Activated CD8-positive, alpha-beta memory T cell treated with anti-CD3 and anti-CD28 coated beads for 4 hours (primary cell): ENCODE results near the gene CUX1.

ENCODE experiments used
- DNase-seq, 2 donors: peaks; one replicate each; pipeline ENCODE4 v3.0.0-alpha.2; 2020; ENCODE audit warnings: low read depth in 2 of 2

CUX1 gene

GRCh38 chr7:101936611-101937231 is 119.3 kb downstream of the CUX1 start:
- DNase-seq: no peak

- DNase-seq: no peak
These were observed 120.5 kb downstream of the CUX1 start for GRCh38 chr7:101937717-101938514.

- no peak for DNase-seq
These were observed 121.8 kb downstream of the CUX1 start for GRCh38 chr7:101939136-101939695.

GRCh38 chr7:101940151-101940550 is 122.7 kb downstream of the CUX1 start:
- no peak for DNase-seq

- no peak for DNase-seq
These were observed 123.4 kb downstream of the CUX1 start for GRCh38 chr7:101940830-101941229.

- no peak for DNase-seq
These were observed 124.3 kb downstream of the CUX1 start for GRCh38 chr7:101941481-101942383.

- no peak for DNase-seq
These were observed 125.3 kb downstream of the CUX1 start for GRCh38 chr7:101942603-101943210.

GRCh38 chr7:101943306-101943705 is 125.9 kb downstream of the CUX1 start:
- DNase-seq: no peak

GRCh38 chr7:101943889-101944600 is 126.6 kb downstream of the CUX1 start:
- DNase-seq: no peak

- DNase-seq: no peak
These were observed 127.2 kb downstream of the CUX1 start for GRCh38 chr7:101944611-101945010.

GRCh38 chr7:101945034-101945758 is 127.8 kb downstream of the CUX1 start:
- no peak for DNase-seq

GRCh38 chr7:101947899-101948298 is 130.5 kb downstream of the CUX1 start:
- DNase-seq: no peak

GRCh38 chr7:101948650-101949049 is 131.2 kb downstream of the CUX1 start:
- no peak for DNase-seq

GRCh38 chr7:101950450-101951119 is 133.2 kb downstream of the CUX1 start:
- DNase-seq: no peak

GRCh38 chr7:101951757-101952156 is 134.3 kb downstream of the CUX1 start:
- no peak for DNase-seq

- no peak for DNase-seq
These were observed 135.2 kb downstream of the CUX1 start for GRCh38 chr7:101952355-101953247.

GRCh38 chr7:101953248-101953819 is 135.9 kb downstream of the CUX1 start:
- no peak for DNase-seq

GRCh38 chr7:101954499-101954898 is 137.1 kb downstream of the CUX1 start:
- no peak for DNase-seq
